Measurements from ENCODE around the gene WDPCP. TPM values are rescaled to one million over a fixed set of nuclear protein-coding genes. Genes with fewer than 3 reads are reported as not detected.

WDPCP gene, protein sequence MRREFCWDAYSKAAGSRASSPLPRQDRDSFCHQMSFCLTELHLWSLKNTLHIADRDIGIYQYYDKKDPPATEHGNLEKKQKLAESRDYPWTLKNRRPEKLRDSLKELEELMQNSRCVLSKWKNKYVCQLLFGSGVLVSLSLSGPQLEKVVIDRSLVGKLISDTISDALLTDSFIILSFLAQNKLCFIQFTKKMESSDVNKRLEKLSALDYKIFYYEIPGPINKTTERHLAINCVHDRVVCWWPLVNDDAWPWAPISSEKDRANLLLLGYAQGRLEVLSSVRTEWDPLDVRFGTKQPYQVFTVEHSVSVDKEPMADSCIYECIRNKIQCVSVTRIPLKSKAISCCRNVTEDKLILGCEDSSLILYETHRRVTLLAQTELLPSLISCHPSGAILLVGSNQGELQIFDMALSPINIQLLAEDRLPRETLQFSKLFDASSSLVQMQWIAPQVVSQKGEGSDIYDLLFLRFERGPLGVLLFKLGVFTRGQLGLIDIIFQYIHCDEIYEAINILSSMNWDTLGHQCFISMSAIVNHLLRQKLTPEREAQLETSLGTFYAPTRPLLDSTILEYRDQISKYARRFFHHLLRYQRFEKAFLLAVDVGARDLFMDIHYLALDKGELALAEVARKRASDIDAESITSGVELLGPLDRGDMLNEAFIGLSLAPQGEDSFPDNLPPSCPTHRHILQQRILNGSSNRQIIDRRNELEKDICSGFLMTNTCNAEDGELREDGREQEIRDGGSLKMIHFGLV
- 12.1 and 13.5 TPM in 2 replicates for total RNA-seq

DNA sequence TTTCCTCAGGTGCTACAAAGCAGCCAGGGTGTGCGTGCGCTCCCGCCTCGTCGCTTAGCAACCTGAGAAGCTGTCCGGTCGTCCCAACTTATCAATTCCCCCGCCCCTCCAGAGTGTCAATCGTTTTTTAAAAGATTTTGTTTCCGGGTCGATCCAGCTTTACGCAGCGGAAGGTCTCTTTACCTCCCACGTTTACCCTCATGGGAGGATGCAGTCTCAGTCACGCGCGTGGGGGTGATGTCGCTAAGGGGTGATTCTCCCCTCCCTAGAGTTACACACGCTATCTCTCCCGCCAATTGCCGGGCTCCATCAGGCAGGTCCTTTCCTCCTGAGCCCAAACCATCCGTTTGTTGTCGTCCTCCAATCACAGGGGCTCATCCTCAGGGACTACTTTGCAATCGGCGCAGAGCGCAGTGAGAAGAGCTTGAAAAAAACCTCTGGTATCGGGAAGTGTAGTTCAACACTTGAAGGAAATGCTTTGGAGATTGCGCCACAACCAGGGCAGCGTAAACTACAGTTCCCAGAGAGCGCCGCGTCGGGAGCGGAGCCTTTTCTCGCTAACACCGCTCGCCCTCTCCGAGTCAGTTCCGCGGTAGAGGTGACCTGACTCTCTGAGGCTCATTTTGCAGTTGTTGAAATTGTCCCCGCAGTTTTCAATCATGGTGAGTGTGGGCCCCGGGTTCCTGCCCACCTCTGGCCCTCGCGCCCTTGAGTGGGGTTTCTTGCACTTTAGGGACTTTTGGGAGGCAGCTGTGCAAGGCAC, at the start of gene WDPCP, which contains the start of gene MDH1:
Gene WDPCP (minus strand): TSS at position 93 of the 763 bp plus-strand sequence. CDS start 206 bp downstream, outside the sequence.
Gene MDH1 (plus strand): TSS at position 579 of the 763 bp plus-strand sequence. CDS start 81 bp downstream, at position 660.

Small RNA genes lying within 50 kb of the gene (small RNA-seq; reads per million reads assigned to genes)
- gene RF00017 = not detected

Other genes starting within 250 kb of the WDPCP start
- 149 and 150 TPM in 2 replicates for gene MDH1, start 486 bp upstream of the WDPCP start, total RNA-seq